ENCODE results near the gene ARID4B. TPM values are rescaled to one million over a fixed set of nuclear protein-coding genes. Genes with fewer than 3 reads are reported as not detected.
A peak's percentile ranks its signal among the peaks of the same experiment; 100 is the strongest.

The ARID4B gene
- total RNA-seq, 1 experiment from 2014 or later, result 34.0 TPM

DNA sequence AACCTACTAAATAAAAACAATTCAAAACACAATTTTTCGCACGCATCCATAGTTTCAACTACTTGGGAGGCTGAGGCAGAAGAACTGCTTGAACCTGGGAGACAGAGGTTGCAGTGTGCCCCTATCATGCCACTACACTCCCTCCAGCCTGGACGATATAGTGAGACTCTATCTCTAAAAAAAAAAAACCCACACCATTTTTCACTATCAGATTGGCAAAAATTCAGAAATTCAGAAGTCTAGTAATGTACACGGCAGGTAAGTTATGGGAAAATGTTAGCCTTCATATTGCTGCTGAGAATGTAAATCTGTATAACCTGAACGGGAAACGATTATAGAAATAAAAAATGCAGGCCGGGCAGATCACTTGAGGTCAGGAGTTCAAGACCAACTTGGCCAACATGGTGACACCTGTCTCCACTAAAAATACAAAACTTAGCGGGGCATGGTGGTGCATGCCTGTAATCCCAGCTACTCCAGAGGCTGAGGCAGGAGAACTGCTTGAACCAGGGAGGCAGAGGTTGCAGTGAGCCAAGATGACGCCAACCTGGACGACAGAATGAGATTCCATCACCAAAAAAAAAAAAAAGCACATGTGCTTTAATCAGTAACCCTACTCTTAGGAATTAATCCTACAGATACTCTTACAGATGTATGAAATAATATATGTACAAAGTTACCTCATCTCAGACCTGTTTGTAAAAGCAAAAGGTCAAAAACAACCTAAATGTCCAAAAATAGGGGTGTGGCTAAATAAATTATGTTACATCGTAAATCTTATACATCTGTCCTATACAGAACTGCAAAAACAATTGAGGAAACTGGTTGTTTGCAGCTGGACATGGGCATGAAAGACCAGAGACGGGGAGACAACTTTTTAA lies 37.9 kb downstream of the ARID4B start:
- WGBS (ENCODE audit: extremely low coverage, insufficient read length, low lambda C conversion rate), result 100% methylated on average over 2 of the region's 12 CpGs
- peak overlapping the region in 1 of 3 experiments; percentile 59; a peak in 1 of 7 replicates for H3K27ac Mint-ChIP-seq

More for the DNA sequence above, 37.9 kb downstream of the ARID4B start:
- Histone ChIP-seq H2BK15ac (ENCODE audit: low read depth, low read length) (no peak overlapping the region), H3K27me3 (ENCODE audit: insufficient read depth, low read length) (no peaks in the 10 kb centered on the region), H2AK5ac (ENCODE audit: insufficient read length, low read length) (no peak overlapping the region), H3K79me1 (ENCODE audit: insufficient read depth, low read depth, low read length, poor library complexity, severe bottlenecking) (no peaks in the 10 kb centered on the region), H2BK12ac (ENCODE audit: insufficient read length, low read depth, low read length) (no peak overlapping the region), H2AFZ (ENCODE audit: low read length) (no peak overlapping the region), H3K23ac (ENCODE audit: insufficient read length, low read depth, low read length) (no peak overlapping the region), H2BK20ac (ENCODE audit: low read depth, low read length, poor library complexity, severe bottlenecking) (no peak overlapping the region), H4K20me1 (ENCODE audit: control insufficient read depth, insufficient read depth, insufficient read length) (no peaks in the 10 kb centered on the region), H3K4ac (ENCODE audit: low read depth, low read length) (no peak overlapping the region), H3K23me2 (ENCODE audit: insufficient read length, low read depth, low read length, poor library complexity, severe bottlenecking) (no peaks in the 10 kb centered on the region), H3K14ac (ENCODE audit: insufficient read depth, low read length) (no peak overlapping the region), H2BK120ac (ENCODE audit: low read depth, low read length, poor library complexity, severe bottlenecking) (no peak overlapping the region), H4K8ac (replicated peaks; ENCODE audit: insufficient read length, low read depth, low read length) (no peak overlapping the region), H2BK5ac (ENCODE audit: insufficient read length, low read length) (no peak overlapping the region), H3T11ph (ENCODE audit: low read length) (no peak overlapping the region), H3K79me2 (ENCODE audit: insufficient read depth, low read length) (peaks cover 26% of the 10 kb centered on the region; the same call in 1 of the 2 replicates), H4K91ac (ENCODE audit: insufficient read length, low read depth, low read length) (no peak overlapping the region), H3K27ac (ENCODE audit: insufficient read length, low read depth, low read length) (no peak overlapping the region), H3K4me2 (ENCODE audit: insufficient read depth, insufficient read length, low read length) (no peak overlapping the region), H3K56ac (ENCODE audit: insufficient read length, low read depth, low read length) (no peak overlapping the region), H3K9me3 (ENCODE audit: control insufficient read depth, low read depth, low read length) (no peaks in the 10 kb centered on the region), H3K18ac (ENCODE audit: insufficient read length, low read depth, low read length) (no peak overlapping the region), H3K9ac (ENCODE audit: extremely low read depth, insufficient read length, low read length) (no peak overlapping the region), H3K4me1 (ENCODE audit: insufficient read depth, low read length) (0 out of 2 replicates have a peak, but pooled peaks cover 4% of the 10 kb centered on the region), H4K5ac (ENCODE audit: insufficient read length, low read depth, low read length) (no peak overlapping the region)
- Mint-ChIP-seq H3K27me3 (ENCODE audit: low read depth) (no peaks in the 10 kb centered on the region), H3K4me1 (peaks cover 36 to 44% of the 10 kb centered on the region in 2 experiments), H3K36me3 (ENCODE audit: insufficient read depth in 1 of 3, low read depth in 3 of 3) (peaks cover 0 to 3% (median 0%) of the 10 kb centered on the region in 3 experiments; a peak in 3 of 7 replicates), H3K9me3 (no peaks in the 10 kb centered on the region), H3K4me3 (no peak overlapping the region)
- no peak for DNase-seq
- TF ChIP-seq, protein P1, sequence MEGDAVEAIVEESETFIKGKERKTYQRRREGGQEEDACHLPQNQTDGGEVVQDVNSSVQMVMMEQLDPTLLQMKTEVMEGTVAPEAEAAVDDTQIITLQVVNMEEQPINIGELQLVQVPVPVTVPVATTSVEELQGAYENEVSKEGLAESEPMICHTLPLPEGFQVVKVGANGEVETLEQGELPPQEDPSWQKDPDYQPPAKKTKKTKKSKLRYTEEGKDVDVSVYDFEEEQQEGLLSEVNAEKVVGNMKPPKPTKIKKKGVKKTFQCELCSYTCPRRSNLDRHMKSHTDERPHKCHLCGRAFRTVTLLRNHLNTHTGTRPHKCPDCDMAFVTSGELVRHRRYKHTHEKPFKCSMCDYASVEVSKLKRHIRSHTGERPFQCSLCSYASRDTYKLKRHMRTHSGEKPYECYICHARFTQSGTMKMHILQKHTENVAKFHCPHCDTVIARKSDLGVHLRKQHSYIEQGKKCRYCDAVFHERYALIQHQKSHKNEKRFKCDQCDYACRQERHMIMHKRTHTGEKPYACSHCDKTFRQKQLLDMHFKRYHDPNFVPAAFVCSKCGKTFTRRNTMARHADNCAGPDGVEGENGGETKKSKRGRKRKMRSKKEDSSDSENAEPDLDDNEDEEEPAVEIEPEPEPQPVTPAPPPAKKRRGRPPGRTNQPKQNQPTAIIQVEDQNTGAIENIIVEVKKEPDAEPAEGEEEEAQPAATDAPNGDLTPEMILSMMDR (conservative IDR thresholded peaks at IDR 0.05), result no peak

All from H9 (cell line).